Neural progenitor cell (in vitro differentiated cells): ENCODE measurements around the gene TANC1. TPM values are rescaled to one million over a fixed set of nuclear protein-coding genes. Genes with fewer than 3 reads are reported as not detected.

Source experiments
- DNase-seq: peaks from one replicate; pipeline ENCODE4 v3.0.0-alpha.2; 2016; ENCODE audit warnings: low spot score
- H2AFZ ChIP-seq: fragments of 200-600 bp; sonication (generic); replicated peaks from 2 replicates; pipeline ENCODE4 v1.6.1; 2016; ENCODE audit warnings: antibody characterized with exemption
- H3F3A ChIP-seq: fragments of 200-600 bp; sonication (generic); 2 replicates; pipeline ENCODE4 v1.6.1; 2016; ENCODE audit warnings: antibody characterized with exemption, low read depth
- H3K27ac ChIP-seq: fragments of 200-600 bp; sonication (generic); 2 replicates; pipeline ENCODE4 v1.5.1; 2016; ENCODE audit warnings: mild to moderate bottlenecking
- H3K27me3 ChIP-seq: fragments of 200-600 bp; sonication (generic); 2 replicates; pipeline ENCODE4 v1.6.1; 2016; ENCODE audit warnings: mild to moderate bottlenecking, moderate library complexity
- H3K36me3 ChIP-seq: fragments of 200-600 bp; sonication (generic); 2 replicates; pipeline ENCODE4 v1.5.1; 2016
- H3K4me1 ChIP-seq: fragments of 200-600 bp; sonication (generic); 2 replicates; pipeline ENCODE4 v1.6.1; 2016; ENCODE audit warnings: mixed run types
- H3K4me2 ChIP-seq: fragments of 200-600 bp; sonication (generic); 2 replicates; pipeline ENCODE4 v1.6.1; 2016
- H3K4me3 ChIP-seq: fragments of 200-600 bp; sonication (generic); 2 replicates; pipeline ENCODE4 v1.5.1; 2016
- H3K79me2 ChIP-seq: fragments of 200-600 bp; sonication (generic); 2 replicates; pipeline ENCODE4 v1.6.1; 2016; ENCODE audit warnings: low read depth
- H3K9ac ChIP-seq: fragments of 200-600 bp; sonication (generic); 2 replicates; pipeline ENCODE4 v1.6.1; 2016
- H3K9me3 ChIP-seq: fragments of 200-600 bp; sonication (generic); 2 replicates; pipeline ENCODE4 v1.5.1; 2016; ENCODE audit warnings: low read depth
- H4K20me1 ChIP-seq: fragments of 200-600 bp; sonication (generic); 2 replicates; pipeline ENCODE4 v1.6.1; 2016; ENCODE audit warnings: low read depth
- H3K27ac Mint-ChIP-seq: 3 replicates; pipeline ENCODE4 v1.8.0; 2021; ENCODE audit warnings: mixed read lengths
- H3K27me3 Mint-ChIP-seq: 2 replicates; pipeline ENCODE4 v1.8.0; 2022; ENCODE audit warnings: low read depth, mild to moderate bottlenecking, inconsistent platforms, moderate library complexity, mixed read lengths; ENCODE audit not compliant: insufficient read depth
- H3K36me3 Mint-ChIP-seq: 3 replicates; pipeline ENCODE4 v1.8.0; 2021; ENCODE audit warnings: mixed read lengths
- H3K4me1 Mint-ChIP-seq: 3 replicates; pipeline ENCODE4 v1.8.0; 2021; ENCODE audit warnings: mixed read lengths
- H3K4me3 Mint-ChIP-seq: 3 replicates; pipeline ENCODE4 v1.8.0; 2021; ENCODE audit warnings: mild to moderate bottlenecking, moderate library complexity, mixed read lengths
- H3K9me3 Mint-ChIP-seq: 3 replicates; pipeline ENCODE4 v1.8.0; 2020; ENCODE audit warnings: mixed read lengths
- CTCF ChIP-seq: fragments of 200-600 bp; sonication (generic); IDR thresholded peaks from 2 replicates; pipeline ENCODE4 v1.5.1; 2017; ENCODE audit warnings: antibody characterized with exemption, mild to moderate bottlenecking
- EZH2 ChIP-seq: fragments of 200-600 bp; sonication (generic); IDR thresholded peaks from 2 replicates; pipeline ENCODE4 v1.6.1; 2017; ENCODE audit warnings: antibody characterized with exemption, mild to moderate bottlenecking, moderate library complexity
- EZH2phosphoT487 ChIP-seq: fragments of 200-600 bp; sonication (generic); IDR thresholded peaks from 2 replicates; pipeline ENCODE4 v1.6.1; 2017; ENCODE audit warnings: antibody characterized with exemption
- total RNA-seq: library from RNA; depleted of rRNA; stranded (reverse); fragments of >200 nt; gene quantifications from 2 replicates; pipeline ENCODE4 v1.2.3, GENCODE V29; 2015; ENCODE audit warnings: low replicate concordance

The TANC1 gene
- total RNA-seq, 1 donor from 2014 or later: 11.9 TPM

GRCh38 chr2:159067971-159068370, 99.5 kb downstream of the TANC1 start:
- TF ChIP-seq CTCF (no peak), EZH2phosphoT487 (no peak), EZH2 (no peak)
- H3K36me3 Mint-ChIP-seq: peaks cover 4% of the 10 kb centered on the region
- Histone ChIP-seq H3K79me2 (no peaks in the 10 kb centered on the region), H4K20me1 (peaks cover 24% of the 10 kb centered on the region), H3K36me3 (no peaks in the 10 kb centered on the region), H3K9ac (no peak overlapping the region), H3K4me3 (no peak overlapping the region), H2AFZ (no peak overlapping the region), H3K4me1 (peaks cover 50% of the 10 kb centered on the region), H3K9me3 (no peaks in the 10 kb centered on the region), H3K4me2 (no peak overlapping the region), H3K27me3 (peaks cover 28% of the 10 kb centered on the region), H3F3A (peaks cover 32% of the 10 kb centered on the region), H3K27ac (no peak overlapping the region)
- no peaks in the 10 kb centered on the region for H3K9me3 Mint-ChIP-seq
- DNase-seq: no peak
- H3K27me3 Mint-ChIP-seq: no peaks in the 10 kb centered on the region
- peaks cover 28% of the 10 kb centered on the region for H3K4me1 Mint-ChIP-seq
- no peak overlapping the region for H3K27ac Mint-ChIP-seq
- no peak overlapping the region for H3K4me3 Mint-ChIP-seq

DNA sequence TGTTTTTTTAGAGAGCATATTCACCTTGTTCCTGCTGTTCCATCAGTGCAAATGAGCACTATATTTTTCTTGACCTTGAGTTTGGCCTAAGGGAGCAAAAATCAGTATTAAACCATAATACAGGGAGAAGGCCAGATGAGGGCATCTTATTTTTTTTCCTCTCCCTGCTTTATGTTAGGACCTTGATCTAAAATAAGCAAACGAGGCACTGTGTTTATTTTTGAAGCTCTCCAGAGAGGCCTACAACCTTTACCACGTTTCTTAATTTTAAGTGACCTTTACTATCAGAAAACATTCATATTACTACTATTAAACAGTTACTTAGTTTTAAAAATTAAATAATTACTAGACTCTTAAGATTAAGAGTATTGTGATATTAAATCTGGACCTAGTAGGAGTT, 100.8 kb downstream of the TANC1 start:
- H3K9me3 ChIP-seq: no peaks in the 10 kb centered on the region
- no peak overlapping the region for H3K27ac ChIP-seq
- no peaks in the 10 kb centered on the region for H3K79me2 ChIP-seq
- peaks cover 17% of the 10 kb centered on the region for H3K27me3 ChIP-seq
- peaks cover 25% of the 10 kb centered on the region for H3F3A ChIP-seq
- Mint-ChIP-seq H3K27ac (no peak overlapping the region), H3K4me1 (peaks cover 18% of the 10 kb centered on the region), H3K27me3 (no peaks in the 10 kb centered on the region), H3K4me3 (no peak overlapping the region), H3K36me3 (peaks cover 5% of the 10 kb centered on the region), H3K9me3 (no peaks in the 10 kb centered on the region)
- H3K4me3 ChIP-seq: no peak overlapping the region
- H3K9ac ChIP-seq: no peak overlapping the region
- no peak for TF ChIP-seq EZH2
- TF ChIP-seq CTCF: no peak
- no peak for TF ChIP-seq EZH2phosphoT487
- no peak overlapping the region for H3K4me2 ChIP-seq
- peaks cover 18% of the 10 kb centered on the region for H4K20me1 ChIP-seq
- no peaks in the 10 kb centered on the region for H3K36me3 ChIP-seq
- H2AFZ ChIP-seq: no peak overlapping the region
- no peak for DNase-seq
- H3K4me1 ChIP-seq: peaks cover 40% of the 10 kb centered on the region

DNA sequence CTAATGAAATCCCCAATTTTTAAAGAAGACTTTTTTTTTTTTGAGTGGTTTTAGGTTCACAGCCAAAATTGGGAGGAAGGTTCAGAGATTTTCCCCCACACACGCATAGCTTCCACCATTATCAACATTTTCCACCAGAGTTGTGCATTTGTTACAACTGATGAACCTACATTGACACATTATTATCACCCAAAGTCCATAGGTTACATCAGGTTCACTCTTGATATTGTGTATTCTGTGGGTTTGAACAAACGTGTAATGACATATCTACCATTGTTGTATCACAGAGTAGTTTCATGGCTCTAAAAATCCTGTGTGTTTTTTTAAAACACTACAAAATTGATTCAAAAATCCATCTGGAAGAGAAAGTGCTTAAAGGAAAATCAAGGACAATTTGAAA, 101.8 kb downstream of the TANC1 start:
- Histone ChIP-seq H3K79me2 (no peaks in the 10 kb centered on the region), H3F3A (peaks cover 15% of the 10 kb centered on the region), H3K36me3 (no peaks in the 10 kb centered on the region), H3K9ac (no peak overlapping the region), H3K4me2 (no peak overlapping the region), H4K20me1 (peaks cover 10% of the 10 kb centered on the region), H2AFZ (no peak overlapping the region), H3K9me3 (no peaks in the 10 kb centered on the region), H3K4me3 (no peak overlapping the region), H3K27ac (no peak overlapping the region), H3K27me3 (peaks cover 17% of the 10 kb centered on the region), H3K4me1 (peaks cover 30% of the 10 kb centered on the region)
- no peaks in the 10 kb centered on the region for H3K27me3 Mint-ChIP-seq
- no peak for DNase-seq
- TF ChIP-seq CTCF (no peak), EZH2phosphoT487 (no peak), EZH2 (no peak)
- peaks cover 6% of the 10 kb centered on the region for H3K36me3 Mint-ChIP-seq
- H3K4me3 Mint-ChIP-seq: no peak overlapping the region
- H3K9me3 Mint-ChIP-seq: no peaks in the 10 kb centered on the region
- H3K4me1 Mint-ChIP-seq: peaks cover 8% of the 10 kb centered on the region
- H3K27ac Mint-ChIP-seq: no peak overlapping the region
